ENCODE data around the gene ZEB1.
"Not testable (repeated sequence)": the region's sequence is repeated elsewhere in the genome, so short reads cannot be mapped to it uniquely, and the experiment has no call there.

The ZEB1 gene

DNA sequence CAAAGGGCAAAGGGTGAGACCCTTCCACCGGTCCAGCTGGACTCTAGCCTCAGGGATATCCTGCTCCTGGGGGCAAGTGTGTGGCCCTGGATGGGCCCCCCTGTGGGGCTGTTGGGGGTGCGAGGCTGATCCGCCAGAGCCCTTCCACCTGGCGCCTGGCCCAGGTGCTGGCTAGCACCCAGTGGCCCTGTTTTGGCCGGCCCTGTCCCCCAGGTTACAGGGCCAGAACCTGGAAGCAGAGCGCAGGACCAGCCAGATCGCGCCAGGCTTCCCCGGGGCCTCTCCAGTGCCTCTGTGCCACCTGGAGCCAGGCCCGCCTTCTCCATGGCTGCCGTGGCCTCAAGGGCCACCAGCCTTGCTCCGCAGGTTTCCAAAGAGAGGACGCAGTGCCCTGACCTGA lies 45.2 kb downstream of the ZEB1 start:
- DNase-seq (ENCODE audit: low spot score), result not testable (repeated sequence)

DNA sequence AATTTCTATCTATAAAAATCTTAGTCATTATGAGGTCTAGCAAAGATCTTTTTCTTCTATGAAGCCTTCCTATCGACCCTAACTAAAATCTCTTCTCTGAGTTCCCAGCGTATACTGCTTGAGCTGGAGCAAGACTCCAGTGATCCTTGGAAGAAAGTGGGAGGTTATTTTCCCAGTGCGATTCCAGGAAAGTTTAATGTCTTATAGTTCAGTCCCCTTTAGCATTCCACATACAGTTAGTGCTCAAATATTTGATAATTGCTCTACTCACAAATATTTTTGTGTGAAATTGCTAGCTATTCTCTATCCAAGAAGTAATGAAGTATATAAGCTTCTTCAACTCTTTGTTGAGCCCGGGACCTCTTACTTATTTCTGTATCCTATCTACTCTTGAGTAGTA lies 47.7 kb downstream of the ZEB1 start:
- FAIRE-seq, result no peak
- DNase-seq (ENCODE audit: low spot score), result no peak

More for the DNA sequence above, 45.2 kb downstream of the ZEB1 start:
- FAIRE-seq, result not testable (repeated sequence)

DNA sequence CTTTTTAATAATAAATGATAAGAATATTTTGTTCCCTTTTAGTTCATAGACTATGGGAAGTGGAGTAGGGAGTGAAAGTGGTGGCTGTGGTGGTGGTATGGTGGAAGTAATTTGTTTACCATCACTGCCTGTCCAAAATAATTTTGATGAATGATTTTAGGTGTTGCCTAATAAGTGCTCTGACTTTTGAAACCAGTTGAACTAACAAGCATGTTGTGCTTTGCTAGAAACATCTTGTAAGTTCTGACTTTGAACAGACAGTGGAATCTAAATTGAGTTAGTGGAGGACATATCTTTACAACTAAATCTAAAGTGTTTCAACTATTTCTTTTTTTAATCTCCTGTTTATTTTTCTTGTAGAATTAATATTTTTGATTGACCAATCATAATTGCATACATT lies 49.7 kb downstream of the ZEB1 start:
- FAIRE-seq (no peak), DNase-seq (ENCODE audit: low spot score) (no peak)

DNA sequence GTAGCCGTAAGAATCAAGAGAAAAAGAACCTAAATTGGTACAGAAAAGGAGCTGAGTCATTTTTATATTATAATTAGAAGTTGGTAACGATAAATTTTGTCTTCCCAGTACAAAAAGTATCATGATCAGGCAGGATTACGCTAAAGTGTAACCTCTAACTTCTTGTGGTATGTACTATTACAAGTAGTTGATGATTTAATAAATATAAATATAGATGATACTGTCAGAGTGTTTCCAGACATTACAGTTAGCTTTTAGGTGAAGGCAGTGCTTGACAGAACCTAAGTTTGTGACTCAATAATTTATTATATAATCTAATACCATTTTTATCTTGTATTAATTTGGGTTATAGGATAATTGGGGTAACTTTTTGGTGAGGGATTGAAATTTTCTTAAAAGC lies 53.4 kb downstream of the ZEB1 start:
- no peak for FAIRE-seq
- no peak for DNase-seq (ENCODE audit: low spot score)

DNA sequence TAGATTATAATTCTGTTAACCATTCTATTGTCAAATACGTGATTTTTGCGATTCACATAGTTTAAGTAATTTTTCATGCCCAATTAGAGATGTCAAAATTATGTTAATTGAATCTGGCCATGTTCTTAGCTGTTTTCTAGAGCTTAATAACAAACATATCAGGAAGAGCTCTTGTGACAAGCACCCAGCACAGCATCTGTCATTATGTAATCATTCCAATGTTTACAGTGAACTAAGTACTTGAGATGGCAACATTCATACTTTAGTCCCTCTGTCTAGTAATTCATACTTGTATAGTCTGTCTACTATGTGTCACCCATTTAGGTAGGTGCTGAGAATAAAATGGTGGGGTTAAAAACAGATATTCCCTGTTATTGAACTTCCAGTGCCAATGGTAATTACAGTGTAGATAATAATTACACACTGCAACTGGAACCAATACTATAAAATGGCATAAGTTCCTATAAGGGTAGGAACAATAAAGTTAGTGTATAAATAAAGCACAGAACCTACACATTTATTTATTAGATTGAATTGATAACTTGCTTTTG lies 55.2 kb downstream of the ZEB1 start:
- FAIRE-seq (no peak), DNase-seq (ENCODE audit: low spot score) (no peak)

DNA sequence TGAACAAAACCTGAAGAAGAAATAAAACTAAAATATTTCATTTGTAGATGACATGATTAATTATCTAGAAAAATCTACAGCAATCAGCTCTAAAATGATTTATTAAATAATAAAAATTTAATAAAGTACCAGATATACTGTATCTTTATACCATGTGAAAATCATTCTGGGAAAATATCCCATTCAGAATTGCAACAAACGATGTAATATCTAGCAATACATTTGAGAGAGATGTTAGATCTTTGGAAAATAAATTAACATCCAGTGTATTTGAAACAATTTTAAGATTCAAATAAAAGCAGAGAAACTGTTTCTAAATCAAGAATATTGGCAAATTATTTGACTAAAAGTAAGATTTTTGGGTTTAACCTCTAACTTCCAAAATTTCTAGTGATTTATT lies 62.2 kb downstream of the ZEB1 start:
- FAIRE-seq (no peak), DNase-seq (ENCODE audit: low spot score) (no peak)

DNA sequence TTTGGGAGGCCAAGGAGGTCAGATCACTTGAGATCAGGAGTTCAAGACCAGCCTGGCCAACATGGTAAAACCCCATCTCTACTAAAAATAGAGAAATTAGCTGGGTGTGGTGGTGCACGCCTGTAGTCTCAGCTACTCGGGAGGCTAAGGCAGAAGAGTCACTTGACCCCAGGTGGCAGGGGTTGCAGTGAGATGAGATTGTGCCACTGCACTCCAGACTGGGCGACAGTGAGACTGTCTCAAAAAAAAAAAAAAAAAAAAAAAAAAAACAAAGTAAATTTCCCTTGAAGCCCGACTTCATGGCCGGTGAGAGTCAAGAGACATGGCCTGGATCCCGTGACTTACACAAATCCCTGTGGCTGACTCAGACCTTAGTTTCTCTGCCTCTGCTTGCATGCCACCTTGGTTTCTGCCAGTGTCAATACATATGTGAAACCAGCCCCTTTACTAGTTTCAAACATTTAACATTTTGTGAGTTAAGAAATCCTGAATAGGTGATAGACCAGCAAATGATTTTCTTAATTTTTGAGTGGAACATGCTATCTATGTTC lies 62.8 kb downstream of the ZEB1 start:
- no peak for FAIRE-seq
- DNase-seq (ENCODE audit: low spot score), result no peak

DNA sequence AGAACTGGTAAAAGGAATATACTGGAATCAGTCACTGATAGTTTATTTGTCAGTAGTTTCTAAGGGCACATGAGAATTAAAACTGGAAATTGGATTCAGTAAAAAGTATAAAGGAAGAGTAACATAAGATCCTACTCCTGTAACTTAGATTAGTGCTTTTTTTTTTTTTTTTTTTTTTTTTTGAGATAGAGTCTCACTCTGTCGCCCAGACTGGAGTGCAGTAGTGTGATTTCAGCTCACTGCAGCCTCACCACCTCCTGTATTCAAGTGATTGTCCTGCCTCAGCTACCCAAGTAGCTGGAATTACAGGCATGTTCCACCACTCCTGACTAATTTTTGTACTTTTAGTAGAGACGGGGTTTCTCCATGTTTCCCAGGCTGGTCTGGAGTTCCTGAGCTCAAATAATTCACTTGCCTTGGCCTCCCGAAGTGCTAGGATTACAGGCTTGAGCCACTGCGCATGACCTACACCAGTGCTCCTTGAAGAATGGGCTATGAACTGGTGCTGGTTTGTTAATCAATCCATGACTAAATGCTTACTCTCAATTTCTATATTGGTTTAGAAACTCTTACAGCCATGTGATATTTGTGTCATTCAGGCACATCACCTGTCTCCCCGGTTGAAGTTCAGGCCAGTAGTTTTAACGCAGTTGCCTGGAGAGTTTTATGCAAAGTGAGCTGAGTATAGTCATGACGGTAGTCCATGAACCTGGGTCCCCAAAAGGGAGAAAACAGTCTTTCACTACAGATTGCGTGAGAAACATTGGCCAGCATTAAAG lies 65.0 kb downstream of the ZEB1 start:
- DNase-seq (ENCODE audit: low spot score), result no peak
- no peak for FAIRE-seq

DNA sequence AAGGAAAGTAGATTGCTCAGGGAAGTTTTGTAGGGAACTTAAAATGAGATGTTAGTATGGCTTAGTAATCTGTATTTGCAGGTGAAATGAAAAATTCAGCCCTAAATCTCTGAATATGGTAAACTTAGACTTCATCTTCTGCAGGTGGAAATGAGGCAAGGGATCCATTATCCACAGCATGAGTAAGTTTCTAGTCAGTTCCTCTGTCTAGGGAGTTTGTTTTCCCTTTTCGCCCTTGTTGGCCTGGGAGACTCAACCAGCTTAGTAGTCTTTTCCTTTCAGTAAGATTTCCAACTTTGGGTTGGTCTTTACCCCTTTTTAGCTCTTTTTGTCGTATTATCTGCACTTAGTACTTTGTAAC lies 65.6 kb downstream of the ZEB1 start:
- no peak for FAIRE-seq
- DNase-seq (ENCODE audit: low spot score), result no peak

DNA sequence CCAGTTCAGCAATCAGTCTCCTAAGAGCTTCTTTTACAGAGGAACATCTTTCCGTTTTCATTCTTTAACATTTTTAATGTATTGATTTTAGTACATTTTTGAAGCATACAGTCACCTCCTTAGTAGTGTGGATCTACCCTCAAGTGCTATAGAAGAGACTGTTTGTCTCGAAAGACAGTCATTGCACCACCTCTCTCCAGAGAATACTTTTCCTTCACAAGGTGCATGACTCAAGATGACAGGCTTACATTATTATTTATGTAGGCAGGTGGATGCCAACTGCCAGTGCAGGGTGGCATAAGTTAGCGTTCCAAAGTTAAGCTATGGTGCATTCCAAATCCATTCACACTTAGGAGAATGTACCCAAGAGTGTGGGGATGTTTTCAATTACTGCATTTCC lies 71.8 kb downstream of the ZEB1 start:
- DNase-seq (ENCODE audit: low spot score) (no peak), FAIRE-seq (no peak)

DNA sequence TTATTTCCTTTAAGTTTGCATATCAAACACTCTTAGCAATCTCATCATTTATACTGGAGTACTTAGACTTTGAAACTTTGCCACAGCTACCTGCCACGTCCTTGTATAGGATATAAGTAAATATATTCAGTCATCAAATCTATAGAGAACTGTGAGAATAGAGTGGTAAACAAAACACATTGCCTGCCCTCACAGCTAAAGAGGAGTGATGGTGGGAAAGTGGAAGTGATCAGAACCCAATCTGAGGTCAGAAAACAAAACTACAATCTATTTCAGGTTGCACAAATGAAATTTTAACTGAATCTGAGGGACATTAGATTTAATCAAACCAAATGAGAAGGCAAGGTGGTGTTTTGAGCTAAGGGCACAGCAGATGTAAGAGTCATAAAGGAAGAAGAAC lies 74.8 kb downstream of the ZEB1 start:
- no peak for DNase-seq (ENCODE audit: low spot score)
- FAIRE-seq, result no peak

DNA sequence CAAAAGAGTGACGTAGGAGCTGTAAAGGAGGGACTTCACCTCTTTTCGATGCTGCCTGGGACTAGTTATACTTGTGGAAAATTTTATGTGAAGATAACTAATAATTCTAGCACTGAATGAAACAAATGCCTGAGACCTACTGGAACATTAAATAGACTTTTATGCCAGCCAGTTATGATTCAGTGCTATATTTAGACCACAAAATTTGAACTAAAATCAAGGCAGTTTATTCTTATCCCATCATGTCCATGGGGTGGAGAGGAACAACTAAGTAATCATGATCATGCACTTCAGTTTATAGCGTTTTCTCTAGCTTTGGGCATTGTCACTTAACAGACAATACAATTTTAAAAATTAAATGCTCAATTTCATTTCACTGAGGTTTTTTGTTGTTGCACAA lies 76.7 kb downstream of the ZEB1 start:
- no peak for FAIRE-seq
- no peak for DNase-seq (ENCODE audit: low spot score)

DNA sequence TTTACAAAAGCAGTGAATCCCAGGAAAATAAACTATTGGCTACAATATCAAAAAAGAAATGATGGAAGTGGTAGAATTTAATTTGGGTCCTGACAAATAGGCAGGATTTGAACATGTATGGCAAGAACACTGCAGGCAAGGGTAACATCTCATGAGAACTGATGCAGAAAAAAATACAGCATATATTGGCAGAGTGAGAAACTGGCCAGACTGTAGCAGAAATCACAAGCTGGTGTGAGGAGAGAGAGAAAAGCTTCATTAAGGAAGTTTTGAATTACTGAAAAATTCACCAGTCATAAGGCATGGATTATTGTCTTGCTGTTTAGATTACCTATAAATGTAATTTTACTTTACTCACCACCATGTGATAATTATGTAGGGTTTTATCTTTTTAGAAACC lies 77.4 kb downstream of the ZEB1 start:
- no peak for FAIRE-seq

DNA sequence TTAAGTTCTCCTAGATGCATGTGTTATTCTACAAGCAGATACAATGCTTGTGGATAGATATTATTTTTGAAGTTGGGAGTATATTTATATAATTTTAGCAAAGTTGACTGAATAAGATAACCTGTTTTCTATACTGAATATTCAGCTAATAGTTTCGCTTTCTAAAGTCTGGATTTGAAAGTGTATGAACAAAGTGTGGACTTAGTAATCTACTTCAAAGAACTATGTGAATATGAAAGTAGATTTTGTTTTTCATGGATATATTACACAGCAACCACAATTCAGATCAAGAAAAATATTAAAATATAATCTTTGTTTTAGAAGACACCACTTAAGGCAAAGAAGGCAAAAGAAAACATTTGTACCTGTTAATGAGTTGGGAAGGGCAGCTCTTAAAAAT lies 78.8 kb downstream of the ZEB1 start:
- no peak for FAIRE-seq
- no peak for DNase-seq (ENCODE audit: low spot score)

More for the DNA sequence above, 77.4 kb downstream of the ZEB1 start:
- DNase-seq (ENCODE audit: low spot score), result no peak

DNA sequence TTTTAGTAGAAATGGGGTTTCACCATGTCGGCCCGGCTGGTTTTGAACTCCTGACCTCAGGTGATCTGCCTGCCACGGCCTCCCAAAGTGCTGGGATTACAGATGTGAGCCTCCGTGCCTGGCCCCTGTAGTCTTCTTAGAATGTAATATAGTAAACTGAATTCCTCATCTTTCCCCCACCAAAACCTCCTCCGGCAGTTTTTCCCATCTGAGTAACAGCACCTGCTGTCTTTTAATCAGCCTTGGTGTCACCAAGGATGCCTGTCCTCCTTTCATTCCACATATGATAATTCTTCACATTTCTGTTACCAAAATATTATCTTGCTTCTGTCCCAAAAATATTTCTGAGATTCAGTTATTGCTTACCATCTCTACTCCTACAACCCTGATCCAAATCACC lies 80.2 kb downstream of the ZEB1 start:
- no peak for FAIRE-seq

DNA sequence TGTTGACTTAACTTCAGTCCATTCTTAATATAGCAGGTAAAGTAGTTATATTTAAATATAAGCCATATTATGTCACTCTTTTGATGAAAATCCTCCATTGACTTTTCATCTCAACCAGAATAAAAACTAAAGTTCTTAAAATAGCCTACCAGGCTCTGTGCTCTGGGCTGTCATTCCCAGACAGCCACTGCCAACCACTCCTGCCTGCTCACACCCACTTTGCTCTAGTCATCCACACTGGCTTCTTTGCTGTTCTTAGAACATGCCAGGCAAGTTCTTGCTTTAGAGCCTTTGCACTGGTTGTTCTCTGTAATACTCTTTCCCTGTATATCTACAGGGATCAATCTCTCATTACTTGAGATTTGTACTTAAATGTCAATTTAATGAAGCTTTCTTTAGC lies 80.6 kb downstream of the ZEB1 start:
- no peak for DNase-seq (ENCODE audit: low spot score)
- no peak for FAIRE-seq

More for the DNA sequence above, 80.2 kb downstream of the ZEB1 start:
- DNase-seq (ENCODE audit: low spot score), result no peak

DNA sequence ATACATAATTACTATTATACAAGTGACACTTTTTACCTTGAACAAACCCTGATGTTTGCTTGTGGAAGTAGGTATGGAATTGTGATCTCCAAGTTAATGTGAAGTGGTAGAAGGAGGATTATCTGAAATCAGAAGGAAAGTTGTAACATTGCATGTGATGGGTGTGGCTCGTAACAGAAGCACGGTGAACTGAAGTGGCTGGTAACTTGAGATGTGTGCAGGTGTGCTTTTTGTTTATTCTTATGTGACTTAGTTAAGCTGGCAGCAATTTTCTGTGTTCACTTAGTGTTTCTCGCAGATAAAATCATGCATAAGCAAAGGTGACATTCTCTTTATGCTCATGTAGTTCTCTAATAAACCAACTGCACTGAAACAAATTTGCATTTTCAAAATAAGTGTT lies 82.3 kb downstream of the ZEB1 start:
- DNase-seq (ENCODE audit: low spot score), result no peak
- FAIRE-seq, result no peak

DNA sequence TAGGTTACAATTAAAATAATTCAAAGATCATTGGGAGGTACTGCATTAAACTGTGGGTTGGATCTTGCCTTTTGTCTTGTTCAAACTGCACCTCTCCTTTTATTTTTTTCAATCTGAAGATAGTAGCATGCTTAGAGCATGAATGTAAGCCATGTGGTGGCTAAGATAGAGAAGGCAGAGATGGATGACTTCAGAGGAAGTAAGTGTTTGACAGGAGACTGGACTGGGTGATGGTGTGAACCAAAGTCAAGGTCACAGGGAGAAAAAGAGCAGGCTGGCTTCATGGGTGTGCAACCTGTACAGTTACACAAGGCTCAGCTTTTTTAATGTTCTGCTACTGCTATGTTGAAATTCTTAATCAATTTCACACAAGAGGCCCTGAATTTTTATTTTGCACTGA lies 85.6 kb downstream of the ZEB1 start:
- no peak for FAIRE-seq
- no peak for DNase-seq (ENCODE audit: low spot score)

DNA sequence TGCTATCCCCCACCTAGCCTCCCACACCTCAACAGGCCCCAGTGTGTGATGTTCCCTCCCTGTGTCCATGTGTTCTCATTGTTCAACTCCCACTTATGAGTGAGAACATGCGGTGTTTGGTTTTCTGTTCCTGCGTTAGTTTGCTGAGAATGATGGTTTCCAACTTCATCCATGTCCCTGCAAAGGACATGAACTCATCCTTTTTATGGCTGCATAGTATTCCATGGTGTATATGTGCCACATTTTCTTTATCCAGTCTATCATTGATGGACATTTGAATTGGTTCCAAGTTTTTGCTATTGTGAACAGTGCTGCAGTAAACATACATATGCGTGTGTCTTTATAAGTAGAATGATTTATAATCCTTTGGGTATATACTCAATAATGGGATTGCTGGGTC lies 86.8 kb downstream of the ZEB1 start:
- not testable (repeated sequence) for FAIRE-seq; DNase-seq (ENCODE audit: low spot score)

DNA sequence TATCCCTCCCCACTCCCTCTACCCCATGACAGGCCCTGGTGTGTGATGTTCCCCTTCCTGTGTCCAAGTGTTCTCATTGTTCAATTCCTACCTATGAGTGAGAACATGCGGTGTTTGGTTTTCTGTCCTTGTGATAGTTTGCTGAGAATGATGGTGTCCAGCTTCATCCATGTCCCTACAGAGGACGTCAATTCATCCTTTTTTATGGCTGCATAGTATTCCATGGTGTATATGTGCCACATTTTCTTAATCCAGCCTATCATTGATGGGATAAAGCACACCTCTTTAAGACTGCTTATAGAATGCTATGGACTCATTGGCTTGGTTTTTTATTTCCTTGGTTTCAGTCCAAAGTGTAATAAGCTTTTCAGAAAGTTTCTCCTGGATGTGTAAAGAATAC lies 93.4 kb downstream of the ZEB1 start:
- DNase-seq (ENCODE audit: low spot score); FAIRE-seq: not testable (repeated sequence)

DNA sequence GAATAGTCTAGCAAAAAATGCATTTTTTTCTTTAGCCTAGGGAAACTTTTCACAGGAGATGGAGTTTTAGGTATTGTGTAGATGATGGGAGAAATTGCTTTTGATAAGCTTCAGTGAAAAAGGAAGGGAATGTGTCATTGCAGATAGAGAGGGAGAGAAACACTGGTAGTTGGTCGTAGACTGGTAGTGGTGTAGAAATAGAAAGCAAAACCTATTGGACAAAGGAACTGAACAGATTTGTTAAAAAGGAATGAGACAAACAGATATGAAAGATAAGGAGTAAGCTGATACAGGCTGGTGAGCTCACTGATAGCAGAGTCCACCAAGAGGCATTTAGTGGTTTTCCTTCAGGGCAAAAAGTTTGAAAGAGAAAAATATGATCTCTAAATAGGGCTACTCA lies 94.3 kb downstream of the ZEB1 start:
- FAIRE-seq (no peak), DNase-seq (ENCODE audit: low spot score) (no peak)

DNA sequence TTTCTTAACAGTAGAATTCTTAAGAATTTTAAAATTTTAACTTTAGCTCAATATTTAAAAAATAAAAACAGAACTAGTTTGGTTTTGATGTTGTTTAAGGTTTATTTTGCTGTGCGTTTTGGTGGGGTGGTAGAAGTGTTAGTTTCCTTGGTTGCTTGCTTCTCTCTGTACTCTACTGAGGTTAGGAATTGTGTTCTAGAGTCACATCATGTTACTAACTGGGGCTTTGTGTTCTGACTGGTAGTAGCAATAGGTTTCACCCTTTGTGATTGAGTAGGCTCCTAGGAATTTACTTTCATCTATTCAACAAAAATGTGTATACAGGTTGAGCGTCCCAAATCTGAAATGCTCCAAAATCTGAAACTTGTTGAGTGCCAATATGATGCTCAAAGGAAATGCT lies 99.5 kb downstream of the ZEB1 start:
- no peak for DNase-seq (ENCODE audit: low spot score)
- FAIRE-seq, result no peak

DNA sequence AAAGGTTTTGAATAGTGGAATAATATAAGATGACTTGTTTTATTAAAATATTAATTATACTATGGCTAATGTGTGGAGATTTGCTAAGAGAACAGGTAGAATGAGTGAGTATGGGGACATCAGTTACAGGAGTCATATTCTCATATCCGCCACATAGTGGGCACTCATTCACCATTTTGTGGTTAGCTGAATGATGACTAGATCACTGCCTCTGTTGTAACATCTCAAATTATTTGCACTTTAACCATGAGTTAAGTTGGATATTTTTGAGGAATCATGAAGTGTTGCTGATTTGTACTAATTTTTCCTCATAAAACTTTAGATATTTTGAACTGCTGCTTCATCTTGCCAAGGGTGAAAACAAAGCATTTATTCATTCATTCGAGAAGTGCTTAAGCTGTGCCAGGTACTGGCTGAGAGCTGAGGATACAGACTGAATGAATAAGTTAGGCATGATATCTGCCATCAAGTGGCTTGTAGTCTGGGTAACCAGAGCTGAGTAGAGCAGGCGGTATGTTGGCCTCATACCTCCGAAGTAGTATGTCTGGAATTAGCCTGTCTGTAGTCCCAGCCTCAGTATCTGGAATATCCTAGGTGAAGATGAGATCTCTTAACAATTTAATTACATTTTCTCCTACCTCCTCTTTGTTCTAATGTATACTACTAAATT lies 100.5 kb downstream of the ZEB1 start:
- no peak for FAIRE-seq
- DNase-seq (ENCODE audit: low spot score), result no peak

All from urothelium cell line (cell line).